CD4-positive, alpha-beta T cell treated with Interleukin-15 for 4 hours (primary cell): Measurements from ENCODE around the gene KDM4B.

Experiments
- DNase-seq: peaks from one replicate; pipeline ENCODE4 v3.0.0-alpha.2; 2020; ENCODE audit warnings: low spot score

Gene KDM4B

GRCh38 chr19:5107432-5108122 is 138.7 kb downstream of the KDM4B start:
- DNase-seq: no peak

- DNase-seq: no peak
Observed at GRCh38 chr19:5108123-5108596, 139.2 kb downstream of the KDM4B start.

- no peak for DNase-seq
Observed at GRCh38 chr19:5108866-5109265, 140.0 kb downstream of the KDM4B start.

- DNase-seq: no peak
Observed at GRCh38 chr19:5109560-5109959, 140.6 kb downstream of the KDM4B start.

- no peak for DNase-seq
Observed at GRCh38 chr19:5110546-5110945, 141.6 kb downstream of the KDM4B start.

GRCh38 chr19:5111051-5111450 is 142.1 kb downstream of the KDM4B start:
- DNase-seq: no peak

GRCh38 chr19:5112175-5112574 is 143.3 kb downstream of the KDM4B start:
- DNase-seq: no peak

- no peak for DNase-seq
Observed at GRCh38 chr19:5112681-5113575, 144.0 kb downstream of the KDM4B start.

GRCh38 chr19:5113633-5114586 is 145.0 kb downstream of the KDM4B start:
- no peak for DNase-seq

- DNase-seq: no peak
Observed at GRCh38 chr19:5114727-5115126, 145.8 kb downstream of the KDM4B start.

GRCh38 chr19:5115351-5115750 is 146.4 kb downstream of the KDM4B start:
- DNase-seq: no peak

- DNase-seq: no peak
Observed at GRCh38 chr19:5115771-5116202, 146.9 kb downstream of the KDM4B start.

- no peak for DNase-seq
Observed at GRCh38 chr19:5116292-5116691, 147.4 kb downstream of the KDM4B start.

GRCh38 chr19:5117421-5117820 is 148.5 kb downstream of the KDM4B start:
- no peak for DNase-seq

GRCh38 chr19:5118026-5118425 is 149.1 kb downstream of the KDM4B start:
- DNase-seq: no peak

- no peak for DNase-seq
Observed at GRCh38 chr19:5119297-5119998, 150.5 kb downstream of the KDM4B start.

GRCh38 chr19:5120321-5120720 is 151.4 kb downstream of the KDM4B start:
- no peak for DNase-seq

GRCh38 chr19:5120833-5121232 is 151.9 kb downstream of the KDM4B start:
- DNase-seq: no peak

GRCh38 chr19:5121266-5122120 is 152.6 kb downstream of the KDM4B start:
- DNase-seq: no peak

- DNase-seq: no peak
Observed at GRCh38 chr19:5122121-5122400, 153.1 kb downstream of the KDM4B start.
